Muscle layer of colon (tissue), 2 donors: ENCODE data around the gene BUD31.
"Not testable (repeated sequence)": the region's sequence is repeated elsewhere in the genome, so short reads cannot be mapped to it uniquely, and the experiment has no call there.

Experiments
- H3K27ac ChIP-seq: one replicate; pipeline ENCODE4 v1.7.0; 2013; ENCODE audit warnings: low read depth, mild to moderate bottlenecking, low read length, moderate library complexity
- H3K27me3 ChIP-seq, 2 donors: one replicate each; pipeline ENCODE4 v1.7.0; 2013; ENCODE audit warnings: low read length in 2 of 2, mild to moderate bottlenecking in 2 of 2; ENCODE audit not compliant: insufficient read depth in 2 of 2, control insufficient read depth in 1 of 2
- H3K36me3 ChIP-seq: one replicate; pipeline ENCODE4 v1.7.0; 2013; ENCODE audit warnings: mild to moderate bottlenecking, low read length; ENCODE audit not compliant: insufficient read depth
- H3K4me1 ChIP-seq: one replicate; pipeline ENCODE4 v1.7.0; 2013; ENCODE audit warnings: mild to moderate bottlenecking, low read length; ENCODE audit not compliant: insufficient read depth
- H3K4me3 ChIP-seq, 2 donors: one replicate each; pipeline ENCODE4 v1.7.0; 2013; ENCODE audit warnings: low read length in 2 of 2, low read depth in 1 of 2, mild to moderate bottlenecking in 1 of 2, moderate library complexity in 1 of 2
- H3K9ac ChIP-seq: one replicate; pipeline ENCODE4 v1.7.0; 2013; ENCODE audit warnings: low read length
- H3K9me3 ChIP-seq: one replicate; pipeline ENCODE4 v1.7.0; 2013; ENCODE audit warnings: mild to moderate bottlenecking, low read length
- donor health status: abdominal sarcoma.
- donor health status: Adenocarcinoma of cecum.

BUD31 gene

DNA sequence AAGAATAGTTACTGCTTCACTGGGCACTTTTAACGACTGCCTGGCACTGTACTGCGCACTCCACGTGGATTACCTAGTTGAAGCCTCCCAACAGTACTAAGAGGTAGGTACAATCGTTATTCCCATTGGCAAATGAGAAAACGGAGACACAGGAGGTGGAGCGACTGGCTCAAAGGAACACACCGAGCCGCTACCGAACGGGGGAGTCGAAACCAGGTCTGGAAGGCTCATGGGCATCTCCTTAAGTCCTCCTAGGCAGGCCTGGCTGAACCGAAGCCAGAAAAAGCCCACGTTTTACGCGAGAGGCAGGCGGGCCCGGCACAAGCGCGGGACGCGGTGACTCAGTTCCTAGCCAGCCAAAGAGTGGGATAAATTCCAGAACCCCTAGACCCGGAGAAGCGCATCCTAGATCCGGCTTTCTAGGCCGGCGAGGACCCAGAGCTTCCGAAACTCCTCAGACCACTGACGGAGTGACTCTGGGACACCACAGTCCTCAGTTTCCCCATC is 844 bp upstream of the BUD31 start:
- peak overlapping the region; percentile 98 for H3K27ac ChIP-seq
- H3K27me3 ChIP-seq = no peaks in the 10 kb centered on the region
- peaks cover 44% of the 10 kb centered on the region for H3K36me3 ChIP-seq
- H3K9ac ChIP-seq = peak overlapping the region; percentile 99
- peak overlapping the region; percentile 99 for H3K4me3 ChIP-seq
- peaks cover 49% of the 10 kb centered on the region for H3K4me1 ChIP-seq
- no peaks in the 10 kb centered on the region for H3K9me3 ChIP-seq

- Histone ChIP-seq H3K4me1 (peaks cover 45% of the 10 kb centered on the region), H3K27me3 (no peaks in the 10 kb centered on the region), H3K27ac (peak overlapping the region; percentile 98), H3K9ac (peak overlapping the region; percentile 99), H3K36me3 (peaks cover 42% of the 10 kb centered on the region), H3K4me3 (peak overlapping the region; percentile 99), H3K9me3 (no peaks in the 10 kb centered on the region)
Observed at GRCh38 chr7:99409192-99409572, 413 bp downstream of the BUD31 start.

GRCh38 chr7:99409806-99410205 is 1.0 kb downstream of the BUD31 start:
- peak overlapping the region; percentile 99 for H3K9ac ChIP-seq
- no peaks in the 10 kb centered on the region for H3K9me3 ChIP-seq
- peaks cover 39% of the 10 kb centered on the region for H3K4me1 ChIP-seq
- H3K36me3 ChIP-seq = peaks cover 41% of the 10 kb centered on the region
- peak overlapping the region; percentile 99 for H3K4me3 ChIP-seq
- H3K27ac ChIP-seq = peak overlapping the region; percentile 98
- no peaks in the 10 kb centered on the region for H3K27me3 ChIP-seq

DNA sequence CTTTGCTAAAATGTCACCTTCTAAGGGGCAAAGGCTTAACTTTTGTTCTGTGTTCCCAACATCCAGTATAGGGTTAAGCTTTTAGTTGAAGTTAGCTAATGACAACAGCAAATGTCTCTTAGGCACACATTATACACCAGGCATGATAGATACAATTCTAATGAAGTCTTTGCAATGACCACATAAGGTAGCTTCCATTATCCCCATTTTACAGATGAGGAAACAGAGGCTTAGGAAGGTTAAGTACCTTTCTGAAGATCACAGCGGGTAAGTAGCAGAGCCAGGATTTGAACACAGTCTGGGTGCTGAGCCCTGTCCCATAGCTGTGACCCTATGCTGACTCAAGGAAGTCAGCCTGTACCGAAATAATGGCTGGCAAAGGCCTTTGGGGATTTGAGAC is 1.9 kb downstream of the BUD31 start:
- Histone ChIP-seq H3K4me1 (peaks cover 33% of the 10 kb centered on the region), H3K9ac (no peak overlapping the region), H3K4me3 (no peak overlapping the region), H3K27me3 (no peaks in the 10 kb centered on the region), H3K36me3 (peaks cover 41% of the 10 kb centered on the region), H3K27ac (no peak overlapping the region), H3K9me3 (no peaks in the 10 kb centered on the region)

GRCh38 chr7:99415513-99416127 is 6.9 kb downstream of the BUD31 start:
- not testable (repeated sequence) for H3K27ac ChIP-seq, H3K9ac ChIP-seq, H3K27me3 ChIP-seq, H3K9me3 ChIP-seq, H3K4me3 ChIP-seq, H3K4me1 ChIP-seq
- H3K36me3 ChIP-seq = peaks cover 85% of the 10 kb centered on the region

- Histone ChIP-seq H3K4me1 (no peaks in the 10 kb centered on the region), H3K27me3 (no peaks in the 10 kb centered on the region), H3K9me3 (no peaks in the 10 kb centered on the region), H3K9ac (no peak overlapping the region), H3K27ac (no peak overlapping the region), H3K36me3 (peaks cover 66% of the 10 kb centered on the region), H3K4me3 (no peak overlapping the region)
Observed at GRCh38 chr7:99418260-99418659, 9.5 kb downstream of the BUD31 start.

- Histone ChIP-seq H3K9ac (no peak overlapping the region), H3K27me3 (no peaks in the 10 kb centered on the region), H3K4me1 (no peaks in the 10 kb centered on the region), H3K4me3 (no peak overlapping the region), H3K9me3 (no peaks in the 10 kb centered on the region), H3K36me3 (peaks cover 69% of the 10 kb centered on the region), H3K27ac (no peak overlapping the region)
Observed at GRCh38 chr7:99419323-99420021, 10.7 kb downstream of the BUD31 start.

- Histone ChIP-seq H3K36me3 (peaks cover 68% of the 10 kb centered on the region), H3K27me3 (no peaks in the 10 kb centered on the region), H3K27ac (no peak overlapping the region), H3K9me3 (no peaks in the 10 kb centered on the region), H3K4me3 (no peak overlapping the region), H3K9ac (no peak overlapping the region), H3K4me1 (no peaks in the 10 kb centered on the region)
Observed at GRCh38 chr7:99420213-99420612, 11.4 kb downstream of the BUD31 start.

DNA sequence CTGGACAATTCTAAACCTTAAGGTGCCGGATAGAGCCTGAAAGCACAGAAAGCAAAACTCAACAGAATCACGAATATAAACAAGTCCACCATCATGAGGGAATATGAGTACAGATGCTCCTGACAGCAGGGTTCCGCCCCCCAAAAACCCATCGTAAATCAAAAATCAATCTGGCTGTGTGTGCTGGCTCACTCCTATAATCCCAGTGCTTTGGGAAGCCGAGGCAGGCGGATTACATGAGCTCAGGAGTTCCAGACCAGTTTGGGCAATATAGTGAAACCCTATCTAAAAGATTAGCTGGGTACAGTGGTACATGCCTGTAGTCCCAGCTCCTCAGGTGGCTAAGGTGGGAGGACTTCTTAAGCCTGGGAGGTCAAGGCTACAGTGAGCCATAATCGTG is 12.2 kb downstream of the BUD31 start:
- peaks cover 67% of the 10 kb centered on the region for H3K36me3 ChIP-seq
- no peak overlapping the region for H3K9ac ChIP-seq
- H3K4me1 ChIP-seq = no peaks in the 10 kb centered on the region
- no peak overlapping the region for H3K4me3 ChIP-seq
- H3K9me3 ChIP-seq = no peaks in the 10 kb centered on the region
- H3K27ac ChIP-seq = no peak overlapping the region
- H3K27me3 ChIP-seq = no peaks in the 10 kb centered on the region

GRCh38 chr7:99422186-99422585 is 13.4 kb downstream of the BUD31 start:
- Histone ChIP-seq H3K9ac (no peak overlapping the region), H3K9me3 (no peaks in the 10 kb centered on the region), H3K36me3 (peaks cover 55% of the 10 kb centered on the region), H3K4me1 (no peaks in the 10 kb centered on the region), H3K4me3 (no peak overlapping the region), H3K27ac (no peak overlapping the region), H3K27me3 (no peaks in the 10 kb centered on the region)

DNA sequence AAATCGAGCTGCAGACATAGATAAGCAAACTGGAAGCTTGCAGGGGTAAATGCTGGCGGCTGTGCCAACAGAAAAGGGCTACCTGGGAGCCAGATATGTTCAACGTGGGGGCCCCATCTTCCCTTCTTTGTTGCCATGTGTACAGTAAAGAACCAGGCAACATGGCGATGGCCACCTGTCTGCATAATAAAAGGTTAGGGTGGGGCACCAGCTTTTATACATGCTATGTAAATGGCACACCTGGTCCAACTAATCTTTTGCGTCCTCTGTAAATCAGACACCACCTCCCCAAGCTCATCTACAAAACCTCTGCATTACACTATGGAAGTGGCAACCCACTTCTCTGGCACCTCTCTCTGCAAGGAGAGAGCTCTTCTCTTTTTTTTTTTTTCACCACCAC is 13.9 kb downstream of the BUD31 start:
- Histone ChIP-seq H3K27me3 (no peaks in the 10 kb centered on the region), H3K9me3 (no peaks in the 10 kb centered on the region), H3K4me3 (no peak overlapping the region), H3K27ac (no peak overlapping the region), H3K36me3 (peaks cover 51% of the 10 kb centered on the region), H3K4me1 (no peaks in the 10 kb centered on the region), H3K9ac (no peak overlapping the region)
